C4-2B (cell line): ENCODE results near the gene FANCD2.

Source experiments
- CTCF ChIP-seq: fragments of 450-650 bp; conservative IDR thresholded peaks from 2 replicates; pipeline ENCODE4 v1.5.1; 2017; ENCODE audit warnings: mild to moderate bottlenecking
- ZFX ChIP-seq: fragments of 450-650 bp; IDR thresholded peaks from 2 replicates; pipeline ENCODE4 v1.6.1; 2017

DNA sequence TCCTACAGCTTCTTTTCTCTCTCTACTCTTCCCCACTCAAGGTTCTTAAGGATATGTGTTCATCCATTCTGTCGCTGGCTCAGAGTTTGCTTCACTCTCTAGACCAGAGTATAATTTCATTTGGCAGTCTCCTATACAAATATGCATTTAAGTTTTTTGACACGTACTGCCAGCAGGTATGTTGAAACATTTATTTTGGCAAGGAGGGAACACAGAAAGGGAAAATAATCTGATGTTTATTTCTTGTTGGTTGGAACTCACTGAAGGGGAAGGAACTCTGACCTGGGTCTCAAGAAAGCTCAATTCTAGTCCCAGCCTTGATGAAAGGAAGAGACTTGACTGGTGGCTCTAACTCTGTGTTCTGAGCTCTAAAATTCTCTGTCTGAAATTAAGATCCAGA, 21.6 kb downstream of the FANCD2 start:
- TF ChIP-seq CTCF (no peak), ZFX (no peak)
